Dendritic cell treated with granulocyte-macrophage colony-stimulating factor and Interleukin-4, amounts not matched to agents 40 ng/mL and 50 ng/mL, for 4 days (primary cell): ENCODE data around the gene RAD51B.
A peak's percentile ranks its signal among the peaks of the same experiment; 100 is the strongest.

ENCODE experiments used
- H3K27ac Mint-ChIP-seq: one replicate; pipeline ENCODE4 v1.8.0; 2022; ENCODE audit warnings: mild to moderate bottlenecking, mixed read lengths
- H3K27me3 Mint-ChIP-seq: one replicate; pipeline ENCODE4 v1.8.0; 2022; ENCODE audit warnings: mild to moderate bottlenecking, mixed read lengths
- H3K36me3 Mint-ChIP-seq: one replicate; pipeline ENCODE4 v1.8.0; 2022; ENCODE audit warnings: low read depth, mixed read lengths
- H3K4me1 Mint-ChIP-seq: one replicate; pipeline ENCODE4 v1.8.0; 2022; ENCODE audit warnings: low read depth, mixed read lengths
- H3K4me3 Mint-ChIP-seq: one replicate; pipeline ENCODE4 v1.8.0; 2022; ENCODE audit warnings: mild to moderate bottlenecking, moderate library complexity, mixed read lengths
- H3K9me3 Mint-ChIP-seq: one replicate; pipeline ENCODE4 v1.8.0; 2022; ENCODE audit warnings: mixed read lengths
- intact Hi-C: fragments of 100-400 bp; cut with micrococcal nuclease; formaldehyde crosslinking; loops from one replicate; pipeline ENCODE4 v1.15.0; 2022

RAD51B gene

DNA sequence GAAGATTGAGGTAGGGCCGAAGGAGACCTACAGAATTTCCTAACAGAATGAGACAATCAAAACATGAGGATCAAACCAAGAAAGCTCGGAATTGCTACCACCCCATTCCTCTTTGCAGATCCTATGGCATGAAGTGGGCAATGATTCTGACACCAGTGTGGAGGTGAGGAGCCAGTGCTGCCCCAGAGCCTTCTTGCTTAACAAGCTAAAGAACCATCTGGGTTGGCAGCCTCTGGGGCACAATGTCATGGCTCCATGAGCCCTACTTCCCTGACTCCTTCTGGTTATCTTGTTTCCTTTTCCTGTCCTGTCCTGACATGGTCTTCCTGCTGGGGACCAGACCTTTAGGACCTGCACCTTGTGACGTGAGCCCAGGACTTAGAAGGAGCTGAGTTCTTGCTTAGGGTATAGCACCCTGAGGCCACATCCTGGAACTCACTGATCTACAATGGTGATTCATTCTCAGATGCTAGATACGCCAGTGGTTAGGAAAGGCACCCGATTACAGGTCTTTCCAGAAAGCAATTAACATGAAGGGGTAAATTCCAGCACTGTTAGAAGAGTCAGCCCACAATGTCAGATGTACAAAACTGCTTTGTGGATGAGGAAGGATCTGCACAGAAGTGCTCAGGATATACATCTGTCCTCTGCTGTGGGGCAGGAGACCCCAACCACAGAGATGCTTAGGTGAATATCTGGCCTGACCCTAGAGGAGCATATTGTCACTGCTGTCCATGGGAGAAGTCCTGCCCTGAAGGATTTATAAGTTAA lies 649.0 kb downstream of the RAD51B start:
- peak overlapping the region; percentile 37 for H3K27ac Mint-ChIP-seq
- intact Hi-C loops, result no loop called here
- no peaks in the 10 kb centered on the region for H3K9me3 Mint-ChIP-seq
- H3K4me1 Mint-ChIP-seq, result peaks cover 81% of the 10 kb centered on the region
- H3K4me3 Mint-ChIP-seq, result no peak overlapping the region
- no peaks in the 10 kb centered on the region for H3K36me3 Mint-ChIP-seq
- H3K27me3 Mint-ChIP-seq, result no peaks in the 10 kb centered on the region

- intact Hi-C loops, result no loop called here
- no peaks in the 10 kb centered on the region for H3K36me3 Mint-ChIP-seq
- H3K9me3 Mint-ChIP-seq, result no peaks in the 10 kb centered on the region
- no peak overlapping the region for H3K4me3 Mint-ChIP-seq
- no peaks in the 10 kb centered on the region for H3K27me3 Mint-ChIP-seq
- peaks cover 78% of the 10 kb centered on the region for H3K4me1 Mint-ChIP-seq
- H3K27ac Mint-ChIP-seq, result peak overlapping the region; percentile 22
Measured at GRCh38 chr14:68469208-68469713, 649.7 kb downstream of the RAD51B start.

DNA sequence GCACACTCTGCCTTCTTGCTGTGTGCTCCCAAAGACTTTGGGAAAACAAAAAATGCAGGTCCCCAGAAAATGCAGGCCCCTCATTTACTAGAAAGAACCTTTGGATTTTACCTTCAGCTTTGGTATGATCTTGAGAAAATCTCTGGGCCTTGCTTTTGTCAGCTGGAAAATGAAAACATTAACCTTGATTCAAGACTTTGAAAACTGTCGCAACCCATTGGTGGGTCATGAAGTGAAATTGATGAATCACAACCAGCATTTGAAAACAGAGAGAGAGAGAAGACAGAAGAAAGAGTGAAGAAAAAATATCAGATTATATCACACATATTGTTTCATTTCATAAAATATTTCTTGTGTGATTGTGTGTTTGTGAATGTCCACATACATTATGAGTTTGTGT lies 650.8 kb downstream of the RAD51B start:
- Mint-ChIP-seq H3K27ac (peak overlapping the region; percentile 70), H3K4me1 (peaks cover 67% of the 10 kb centered on the region)
- intact Hi-C loops, result loop anchor here (10.0 kb wide), 1 partner anchor 314 kb away; no protein-coding TSS in a partner anchor

GRCh38 chr14:68471029-68471963 lies 651.7 kb downstream of the RAD51B start:
- no peak overlapping the region for H3K4me3 Mint-ChIP-seq

More for the DNA sequence above, 650.8 kb downstream of the RAD51B start:
- H3K27me3 Mint-ChIP-seq, result no peaks in the 10 kb centered on the region
- no peaks in the 10 kb centered on the region for H3K9me3 Mint-ChIP-seq
- no peak overlapping the region for H3K4me3 Mint-ChIP-seq
- H3K36me3 Mint-ChIP-seq, result no peaks in the 10 kb centered on the region

DNA sequence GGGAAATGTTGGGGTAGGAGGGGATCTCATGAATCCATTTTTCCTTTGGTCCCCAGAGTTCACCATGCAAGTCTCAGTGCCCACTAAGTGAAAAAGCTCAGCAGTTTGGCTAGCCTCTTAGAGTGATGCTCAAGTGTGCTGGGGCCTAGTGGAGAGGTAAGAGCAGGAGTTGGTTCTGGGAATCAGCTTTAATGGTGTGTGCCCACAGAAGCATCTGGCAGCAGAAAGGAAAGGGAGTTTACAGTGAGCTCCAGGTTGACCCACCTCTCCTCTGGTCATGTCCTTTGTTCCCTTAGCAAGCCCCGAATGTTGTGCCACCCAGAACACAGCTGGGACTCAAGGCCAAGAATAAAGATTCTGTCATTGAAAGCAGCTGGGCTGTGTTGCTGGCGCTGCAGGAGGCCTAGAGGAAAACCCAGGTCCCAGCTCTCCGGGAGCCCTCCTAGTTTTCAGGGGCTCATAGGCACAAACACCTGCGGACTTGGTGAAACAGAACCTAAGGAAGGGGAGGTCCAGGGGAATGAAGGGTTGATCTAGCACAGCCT lies 652.5 kb downstream of the RAD51B start:
- Mint-ChIP-seq H3K36me3 (no peaks in the 10 kb centered on the region), H3K9me3 (no peaks in the 10 kb centered on the region), H3K4me1 (peaks cover 71% of the 10 kb centered on the region), H3K27ac (peak overlapping the region; percentile 70), H3K4me3 (no peak overlapping the region), H3K27me3 (no peaks in the 10 kb centered on the region)
- intact Hi-C loops, result loop anchor here (10.0 kb wide), 1 partner anchor 313 kb away; no protein-coding TSS in a partner anchor

More at GRCh38 chr14:68471029-68471963, 651.7 kb downstream of the RAD51B start:
- no peaks in the 10 kb centered on the region for H3K36me3 Mint-ChIP-seq
- intact Hi-C loops, result loop anchor here (10.0 kb wide), 1 partner anchor 314 kb away; no protein-coding TSS in a partner anchor
- H3K4me1 Mint-ChIP-seq, result peaks cover 70% of the 10 kb centered on the region
- H3K9me3 Mint-ChIP-seq, result no peaks in the 10 kb centered on the region
- H3K27me3 Mint-ChIP-seq, result no peaks in the 10 kb centered on the region
- H3K27ac Mint-ChIP-seq, result peak overlapping the region; percentile 70

DNA sequence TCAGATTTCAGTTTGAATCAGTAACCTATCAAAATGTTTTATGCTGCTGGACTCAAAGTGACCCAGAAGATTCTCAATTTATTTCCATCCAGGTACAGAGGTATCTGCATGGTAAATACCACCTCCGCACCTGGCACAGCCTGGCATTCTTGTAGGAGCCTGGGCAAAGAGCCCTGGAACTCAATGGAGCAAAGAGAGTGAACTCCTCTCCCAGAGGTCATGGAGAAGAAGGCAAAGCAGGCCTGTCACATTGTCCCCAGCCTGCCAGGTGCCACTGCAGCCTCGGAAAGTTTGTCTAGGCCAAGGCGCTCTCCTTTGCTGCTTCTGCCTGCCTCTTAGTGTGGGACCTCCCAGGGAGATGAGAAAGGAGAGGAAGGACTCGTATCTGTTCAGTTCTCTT lies 653.5 kb downstream of the RAD51B start:
- H3K4me1 Mint-ChIP-seq, result peaks cover 81% of the 10 kb centered on the region
- H3K9me3 Mint-ChIP-seq, result no peaks in the 10 kb centered on the region
- H3K36me3 Mint-ChIP-seq, result no peaks in the 10 kb centered on the region
- peak overlapping the region; percentile 36 for H3K27ac Mint-ChIP-seq
- H3K27me3 Mint-ChIP-seq, result no peaks in the 10 kb centered on the region
- H3K4me3 Mint-ChIP-seq, result no peak overlapping the region
- intact Hi-C loops, result loop anchor here (10.0 kb wide), 1 partner anchor 312 kb away; no protein-coding TSS in a partner anchor

- H3K9me3 Mint-ChIP-seq, result no peaks in the 10 kb centered on the region
- no peaks in the 10 kb centered on the region for H3K36me3 Mint-ChIP-seq
- H3K27me3 Mint-ChIP-seq, result no peaks in the 10 kb centered on the region
- no peak overlapping the region for H3K4me3 Mint-ChIP-seq
- H3K27ac Mint-ChIP-seq, result no peak overlapping the region
- H3K4me1 Mint-ChIP-seq, result peaks cover 77% of the 10 kb centered on the region
- intact Hi-C loops, result loop anchor here (10.0 kb wide), 1 partner anchor 311 kb away; no protein-coding TSS in a partner anchor
Measured at GRCh38 chr14:68473794-68474193, 654.2 kb downstream of the RAD51B start.

DNA sequence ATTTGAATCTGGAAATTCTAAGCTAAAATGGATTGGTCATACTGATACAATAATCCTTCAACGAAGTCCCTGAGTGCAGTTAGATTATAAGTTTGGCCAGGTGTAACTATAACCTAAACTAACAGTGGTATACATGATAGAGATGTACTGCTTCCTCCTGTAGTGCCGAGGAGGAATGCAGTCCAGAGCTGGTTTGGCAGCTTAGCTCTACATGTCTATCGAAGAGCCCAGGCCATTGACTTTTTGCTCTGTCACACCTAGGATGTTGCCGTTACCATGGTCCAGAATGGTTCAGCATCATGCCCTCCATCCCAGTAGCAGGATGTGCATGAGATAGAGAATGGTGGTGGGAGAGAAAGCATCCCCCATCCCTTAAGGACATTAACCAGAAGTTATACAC lies 655.2 kb downstream of the RAD51B start:
- intact Hi-C loops, result loop anchor here (10.0 kb wide), 1 partner anchor 310 kb away; no protein-coding TSS in a partner anchor
- H3K27ac Mint-ChIP-seq, result no peak overlapping the region
- peaks cover 72% of the 10 kb centered on the region for H3K4me1 Mint-ChIP-seq
- H3K4me3 Mint-ChIP-seq, result no peak overlapping the region
- H3K27me3 Mint-ChIP-seq, result no peaks in the 10 kb centered on the region
- H3K36me3 Mint-ChIP-seq, result no peaks in the 10 kb centered on the region
- no peaks in the 10 kb centered on the region for H3K9me3 Mint-ChIP-seq

GRCh38 chr14:68475802-68476201 lies 656.2 kb downstream of the RAD51B start:
- H3K36me3 Mint-ChIP-seq, result no peaks in the 10 kb centered on the region
- no peaks in the 10 kb centered on the region for H3K9me3 Mint-ChIP-seq
- no peaks in the 10 kb centered on the region for H3K27me3 Mint-ChIP-seq
- H3K27ac Mint-ChIP-seq, result peak overlapping the region; percentile 78
- intact Hi-C loops, result loop anchor here (10.0 kb wide), 1 partner anchor 309 kb away; no protein-coding TSS in a partner anchor
- H3K4me1 Mint-ChIP-seq, result peaks cover 62% of the 10 kb centered on the region
- no peak overlapping the region for H3K4me3 Mint-ChIP-seq

GRCh38 chr14:68476212-68477109 lies 656.9 kb downstream of the RAD51B start:
- H3K27me3 Mint-ChIP-seq, result no peaks in the 10 kb centered on the region
- H3K4me3 Mint-ChIP-seq, result no peak overlapping the region
- H3K9me3 Mint-ChIP-seq, result no peaks in the 10 kb centered on the region
- no peaks in the 10 kb centered on the region for H3K36me3 Mint-ChIP-seq
- peak overlapping the region; percentile 78 for H3K27ac Mint-ChIP-seq
- peaks cover 55% of the 10 kb centered on the region for H3K4me1 Mint-ChIP-seq
- intact Hi-C loops, result loop anchor here (10.0 kb wide), 1 partner anchor 308 kb away; no protein-coding TSS in a partner anchor

- H3K4me1 Mint-ChIP-seq, result peaks cover 49% of the 10 kb centered on the region
- no peaks in the 10 kb centered on the region for H3K27me3 Mint-ChIP-seq
- intact Hi-C loops, result loop anchor here (10.0 kb wide), 1 partner anchor 308 kb away; no protein-coding TSS in a partner anchor
- H3K9me3 Mint-ChIP-seq, result no peaks in the 10 kb centered on the region
- H3K36me3 Mint-ChIP-seq, result no peaks in the 10 kb centered on the region
- H3K27ac Mint-ChIP-seq, result peak overlapping the region; percentile 78
- H3K4me3 Mint-ChIP-seq, result no peak overlapping the region
Measured at GRCh38 chr14:68477110-68477455, 657.5 kb downstream of the RAD51B start.

GRCh38 chr14:68477461-68478085 lies 658.0 kb downstream of the RAD51B start:
- H3K9me3 Mint-ChIP-seq, result no peaks in the 10 kb centered on the region
- intact Hi-C loops, result loop anchor here (10.0 kb wide), 1 partner anchor 307 kb away; no protein-coding TSS in a partner anchor
- H3K27me3 Mint-ChIP-seq, result no peaks in the 10 kb centered on the region
- H3K36me3 Mint-ChIP-seq, result no peaks in the 10 kb centered on the region
- H3K4me3 Mint-ChIP-seq, result no peak overlapping the region
- peaks cover 44% of the 10 kb centered on the region for H3K4me1 Mint-ChIP-seq
- peak overlapping the region; percentile 78 for H3K27ac Mint-ChIP-seq
